HepG2 (cell line): ENCODE results near the gene KIAA0232. TPM values are rescaled to one million over a fixed set of nuclear protein-coding genes. Genes with fewer than 3 reads are reported as not detected.

Source experiments
- ATAC-seq: fragments of 200-7000 bp; cut with Tn5 transposase; 3 replicates; pipeline ENCODE4 v1.9.1; 2020; ENCODE audit warnings: mild to moderate bottlenecking, moderate library complexity
- BruUV-seq: library from RNA; stranded (reverse); fragments of 400-500 nt; replicated peaks from 2 replicates; lab custom pipeline; 2021; lab: Mats Ljungman, UMichigan
- CTCF ChIA-PET: fragments of 300-600 bp; formaldehyde crosslinking; extraction: SDS; loops from one replicate; lab custom pipeline; 2021; ENCODE audit warnings: low total read pairs, inconsistent platforms, low intra/inter-chr PET ratio; lab: Yijun Ruan, JAX
- POLR2A ChIA-PET: fragments of 350-600 bp; sonication (Branson Sonifier 250); formaldehyde crosslinking; loops from one replicate; lab custom pipeline; 2020; ENCODE audit warnings: antibody characterized with exemption, inconsistent platforms; lab: Yijun Ruan, JAX
- DNase-seq: peaks from one replicate; pipeline ENCODE4 v3.0.0-alpha.2; 2015; ENCODE audit warnings: low spot score
- FAIRE-seq: peaks from 3 replicates; lab custom pipeline; 2011; peaks lifted over from hg19 to GRCh38; lab: Jason Lieb, UNC
- H2AFZ ChIP-seq: one replicate; pipeline ENCODE4 v1.6.1; 2011; ENCODE audit warnings: low read length, inconsistent platforms
- H3K27ac ChIP-seq: fragments of 300-600 bp; 3 replicates; pipeline ENCODE4 v1.8.0; 2011; ENCODE audit warnings: mixed run types, mild to moderate bottlenecking, mixed read lengths, low read length, inconsistent platforms; ENCODE audit not compliant: insufficient read depth; ENCODE audit errors: extremely low read length
- H3K27me3 ChIP-seq, 2 experiments: fragments of 200-600 bp in 1 of 2; 2 replicates in 1 of 2; 3 replicates in 1 of 2; pipeline versions ENCODE4 v1.6.0 to v1.8.0; 2011; ENCODE audit warnings: low read length in 2 of 2, mild to moderate bottlenecking in 2 of 2, moderate library complexity in 2 of 2, inconsistent platforms in 1 of 2; ENCODE audit not compliant: insufficient read depth in 2 of 2, control insufficient read depth in 1 of 2
- H3K36me3 ChIP-seq, 2 experiments: fragments of 200-600 bp in 1 of 2; replicated peaks in 1 of 2; 2 replicates in 1 of 2; 3 replicates in 1 of 2; pipeline versions ENCODE4 v1.5.1 to v1.8.0; 2011; ENCODE audit warnings: low read length in 2 of 2, inconsistent platforms in 1 of 2; ENCODE audit not compliant: insufficient read depth in 2 of 2, control insufficient read depth in 1 of 2
- H3K4me1 ChIP-seq: 2 replicates; pipeline ENCODE4 v1.5.1; 2012; ENCODE audit warnings: low read length, inconsistent platforms; ENCODE audit not compliant: insufficient read depth
- H3K4me2 ChIP-seq: 2 replicates; pipeline ENCODE4 v1.6.0; 2011; ENCODE audit warnings: low read depth, low read length, inconsistent platforms
- H3K4me3 ChIP-seq, 3 experiments: fragments of 200-600 bp in 1 of 3; sonication (generic), shearing (Covaris generic) in 1 of 3; replicated peaks in 1 of 3; 2 replicates each; pipeline ENCODE4 v1.5.1; 2011 to 2016; ENCODE audit warnings: low read length in 3 of 3, inconsistent platforms in 2 of 3, low read depth in 2 of 3, mild to moderate bottlenecking in 2 of 3, control low read depth in 1 of 3, mixed read lengths in 1 of 3; ENCODE audit not compliant: insufficient read depth in 1 of 3
- H3K79me2 ChIP-seq: one replicate; pipeline ENCODE4 v1.6.1; 2011; ENCODE audit warnings: low read length, inconsistent platforms; ENCODE audit not compliant: insufficient read depth
- H3K9ac ChIP-seq: 2 replicates; pipeline ENCODE4 v1.6.0; 2011; ENCODE audit warnings: mild to moderate bottlenecking, low read depth, low read length, inconsistent platforms; ENCODE audit not compliant: insufficient read depth
- H3K9me3 ChIP-seq: 2 replicates; pipeline ENCODE4 v1.5.1; 2012; ENCODE audit warnings: mild to moderate bottlenecking, low read length
- H4K20me1 ChIP-seq: 2 replicates; pipeline ENCODE4 v1.6.0; 2011; ENCODE audit warnings: inconsistent platforms, mild to moderate bottlenecking, low read length, moderate library complexity; ENCODE audit not compliant: insufficient read depth
- AHDC1 ChIP-seq: sonication (generic); formaldehyde crosslinking; IDR thresholded peaks from 2 replicates; pipeline ENCODE4 v1.5.1; 2020; ENCODE audit warnings: mild to moderate bottlenecking, missing genetic modification reagents, borderline replicate concordance
- ARNT2 ChIP-seq: sonication (generic); formaldehyde crosslinking; IDR thresholded peaks from 2 replicates; pipeline ENCODE4 v1.8.0; 2022; ENCODE audit warnings: mild to moderate bottlenecking, low read depth, missing genetic modification reagents, moderate library complexity
- HOXA3 ChIP-seq: sonication (generic); formaldehyde crosslinking; IDR thresholded peaks from 2 replicates; pipeline ENCODE4 v1.5.0; 2020; ENCODE audit warnings: missing genetic modification reagents
- KAT7 ChIP-seq: IDR thresholded peaks from 2 replicates; pipeline ENCODE4 v1.6.1; 2018; ENCODE audit warnings: borderline replicate concordance, missing compliant biosample characterization
- NFE2L1 ChIP-seq: sonication (generic); formaldehyde crosslinking; IDR thresholded peaks from 2 replicates; pipeline ENCODE4 v1.4.0; 2020; ENCODE audit warnings: missing genetic modification reagents, mild to moderate bottlenecking, borderline replicate concordance
- NFE2L2 ChIP-seq: fragments of 150-350 bp; IDR thresholded peaks from 2 replicates; pipeline ENCODE4 v1.6.1; 2014; ENCODE audit warnings: low read length
- NR2C2 ChIP-seq: sonication (generic); formaldehyde crosslinking; IDR thresholded peaks from 2 replicates; pipeline ENCODE4 v1.4.0; 2020; ENCODE audit warnings: missing genetic modification reagents, mild to moderate bottlenecking, moderate library complexity, borderline replicate concordance
- TEAD2 ChIP-seq: sonication (generic); formaldehyde crosslinking; IDR thresholded peaks from 2 replicates; pipeline ENCODE4 v1.9.0; 2021; ENCODE audit warnings: missing genetic modification reagents
- ZNF331 ChIP-seq: sonication (generic); formaldehyde crosslinking; IDR thresholded peaks from 2 replicates; pipeline ENCODE4 v1.4.0; 2020; ENCODE audit warnings: missing genetic modification reagents
- ZNF362 ChIP-seq: sonication (generic); formaldehyde crosslinking; IDR thresholded peaks from 2 replicates; pipeline ENCODE4 v1.4.0; 2020; ENCODE audit warnings: missing genetic modification reagents, mild to moderate bottlenecking, borderline replicate concordance
- ZNF570 ChIP-seq: sonication (generic); formaldehyde crosslinking; IDR thresholded peaks from 2 replicates; pipeline ENCODE4 v1.4.0; 2020; ENCODE audit warnings: mild to moderate bottlenecking, missing genetic modification reagents, borderline replicate concordance
- ZNF644 ChIP-seq: IDR thresholded peaks from 2 replicates; pipeline ENCODE4 v1.6.1; 2016; ENCODE audit warnings: low read depth
- ZNF761 ChIP-seq: sonication (generic); formaldehyde crosslinking; conservative IDR thresholded peaks from 2 replicates; pipeline ENCODE4 v1.4.0; 2020; ENCODE audit warnings: mild to moderate bottlenecking, missing genetic modification reagents
- WGBS: methylation state at CpG from one replicate; pipeline ENCODE4 v1.1.6; 2017; ENCODE audit warnings: low lambda C conversion rate; 5-methylcytosine and 5-hydroxymethylcytosine counted together
- in situ Hi-C: cut with HindIII; loops from 2 replicates; pipeline ENCODE4 v1.10.0; 2017; ENCODE audit warnings: low pct_unique_long_range_greater_than_20kb; ENCODE audit not compliant: extremely low pct_ligation_motif_present
- intact Hi-C: fragments of 100-400 bp; cut with micrococcal nuclease; formaldehyde crosslinking; loops from one replicate; pipeline ENCODE4 v1.10.0; 2022; ENCODE audit not compliant: unreplicated experiment
- polyA plus RNA-seq, 8 experiments: library from polyadenylated mRNA; depleted of rRNA in 3 of 8; stranded (reverse) in 7 of 8; unstranded in 1 of 8; fragments of >200 nt; fragmentation: Illumina TruSeq in 4 of 8; extraction: Trizol in 4 of 8; gene quantifications; 2 replicates each; pipeline versions ENCODE4 v1.2.1 to v1.2.3, GENCODE V29; 2011 to 2016; ENCODE audit warnings: low read depth in 4 of 8, missing spikeins in 1 of 8, mixed read lengths in 1 of 8; ENCODE audit not compliant: insufficient read depth in 1 of 8
- total RNA-seq, 5 experiments: library from RNA; depleted of rRNA; stranded (reverse); fragments of >200 nt; fragmentation: Illumina TruSeq; extraction: Trizol; gene quantifications; 2 replicates each; pipeline ENCODE4 v1.2.3, GENCODE V29; 2016; ENCODE audit warnings: low read depth in 1 of 5
- TF ChIP-seq, protein P1 (sequence below): sonication (generic); formaldehyde crosslinking; IDR thresholded peaks from 2 replicates; pipeline ENCODE4 v1.8.0; 2022; ENCODE audit warnings: mild to moderate bottlenecking, missing genetic modification reagents; ENCODE audit not compliant: insufficient replicate concordance

The KIAA0232 gene
- total and polyA plus RNA-seq, 2 of the 13 experiments (the other 11 are each of a cell fraction or from before 2014, with no cell fraction given): 7.8 to 17.1 TPM

DNA sequence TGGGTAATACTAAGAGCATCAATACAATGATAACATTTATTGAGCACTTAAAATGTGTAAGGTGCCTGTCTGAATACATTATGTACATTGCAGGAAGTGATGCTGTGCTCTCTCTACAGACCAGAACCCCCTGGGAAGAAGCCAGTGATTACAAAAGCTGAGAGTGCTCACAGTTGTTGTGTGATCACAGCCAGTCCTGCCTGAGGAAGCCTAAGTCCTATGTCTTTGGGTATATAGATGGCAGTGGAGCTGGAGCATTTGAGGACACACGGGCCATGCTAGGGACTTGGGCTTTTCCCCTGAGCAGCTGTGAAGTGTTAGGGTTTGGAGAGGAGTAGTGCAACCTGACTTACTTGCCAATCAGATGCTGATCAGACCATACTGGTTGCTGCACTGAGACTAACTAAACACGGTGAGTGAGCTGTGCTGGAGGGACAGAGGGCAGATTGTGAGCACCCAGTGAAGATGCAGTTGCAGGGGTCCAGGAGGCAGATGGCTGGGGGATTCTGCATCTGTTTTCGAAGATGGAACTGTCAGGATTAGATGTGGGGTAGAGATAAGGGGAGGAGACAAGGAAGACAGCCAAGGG, 66.3 kb downstream of the KIAA0232 start (continued):
- TF ChIP-seq ZNF644 (CRISPR knock-in tag) (no peak), AHDC1 (CRISPR knock-in tag) (no peak), ZNF761 (no peak)
- TF ChIP-seq, all 625 proteins: peak for 0

- Histone ChIP-seq H3K4me2 (no peak overlapping the region), H3K4me3 (no peak overlapping the region), H3K27ac (no peak overlapping the region), H3K36me3 (peaks cover 20 to 53% of the 10 kb centered on the region in 2 experiments), H4K20me1 (no peaks in the 10 kb centered on the region), H3K79me2 (peaks cover 22% of the 10 kb centered on the region), H3K9ac (no peak overlapping the region), H3K9me3 (peaks cover 20% of the 10 kb centered on the region; the same call in 1 of the 2 replicates), H3K4me1 (no peaks in the 10 kb centered on the region), H3K27me3 (no peaks in the 10 kb centered on the region), H2AFZ (no peak overlapping the region)
- in situ Hi-C loops (no loop called here), intact Hi-C loops (no loop called here)
- BruUV-seq: no TSS peak
- 97% methylated on average over 4 of the region's 4 CpGs for WGBS
- ChIA-PET POLR2A (no interaction called here), CTCF (no interaction called here)
- ATAC-seq: no peak
- DNase-seq: no peak
- no peak for FAIRE-seq
- TF ChIP-seq, protein P1, sequence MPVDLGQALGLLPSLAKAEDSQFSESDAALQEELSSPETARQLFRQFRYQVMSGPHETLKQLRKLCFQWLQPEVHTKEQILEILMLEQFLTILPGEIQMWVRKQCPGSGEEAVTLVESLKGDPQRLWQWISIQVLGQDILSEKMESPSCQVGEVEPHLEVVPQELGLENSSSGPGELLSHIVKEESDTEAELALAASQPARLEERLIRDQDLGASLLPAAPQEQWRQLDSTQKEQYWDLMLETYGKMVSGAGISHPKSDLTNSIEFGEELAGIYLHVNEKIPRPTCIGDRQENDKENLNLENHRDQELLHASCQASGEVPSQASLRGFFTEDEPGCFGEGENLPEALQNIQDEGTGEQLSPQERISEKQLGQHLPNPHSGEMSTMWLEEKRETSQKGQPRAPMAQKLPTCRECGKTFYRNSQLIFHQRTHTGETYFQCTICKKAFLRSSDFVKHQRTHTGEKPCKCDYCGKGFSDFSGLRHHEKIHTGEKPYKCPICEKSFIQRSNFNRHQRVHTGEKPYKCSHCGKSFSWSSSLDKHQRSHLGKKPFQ (CRISPR knock-in tag): no peak
- TF ChIP-seq NR2C2 (no peak), ZNF570 (CRISPR knock-in tag) (no peak), HOXA3 (CRISPR knock-in tag) (no peak), NFE2L2 (no peak), ZNF362 (CRISPR knock-in tag) (no peak), TEAD2 (CRISPR knock-in tag) (no peak), NFE2L1 (CRISPR knock-in tag) (no peak), ARNT2 (CRISPR knock-in tag) (no peak), KAT7 (no peak), ZNF331 (CRISPR knock-in tag) (no peak)
Measured at GRCh38 chr4:6849691-6850090, 67.2 kb downstream of the KIAA0232 start.
